SH-SY5Y (cell line): ENCODE measurements around the gene MTTP.

Experiments
- GATA2 ChIP-seq: IDR thresholded peaks from 2 replicates; pipeline ENCODE4 v1.6.1; 2011; ENCODE audit warnings: mild to moderate bottlenecking, low read depth, low read length
- GATA3 ChIP-seq: IDR thresholded peaks from 2 replicates; pipeline ENCODE4 v1.6.1; 2011; ENCODE audit warnings: low read depth, mild to moderate bottlenecking, low read length, moderate library complexity

DNA sequence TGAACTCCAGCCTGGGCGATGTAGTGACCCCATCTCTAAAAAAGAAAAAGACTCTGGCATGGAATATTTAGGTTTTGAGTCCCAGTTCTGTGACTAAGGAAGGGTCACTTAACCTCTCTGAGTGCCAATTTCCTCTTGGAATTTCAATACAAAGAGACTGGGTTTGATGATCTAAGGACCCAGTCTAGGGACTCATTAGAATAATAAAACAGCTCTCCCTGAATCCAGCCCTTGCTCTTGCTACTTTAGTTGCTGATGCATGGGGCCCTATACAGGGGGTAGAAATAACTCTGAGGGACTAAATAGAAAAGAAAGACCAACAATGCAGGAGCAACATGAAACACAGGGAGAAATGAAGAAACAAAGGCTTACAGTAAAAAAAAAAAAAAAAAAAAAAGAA is 70.4 kb downstream of the MTTP start:
- no peak for TF ChIP-seq GATA2
- TF ChIP-seq GATA3 = no peak
